Stimulated activated CD8-positive, alpha-beta memory T cell treated with anti-CD3 and anti-CD28 coated beads, Interleukin-2, amount 100 ng/mL, for 1 hour (primary cell): ENCODE results near the gene GPNMB.
"Not testable (repeated sequence)": the region's sequence is repeated elsewhere in the genome, so short reads cannot be mapped to it uniquely, and the experiment has no call there.

Experiments used
- DNase-seq, 2 donors: peaks; one replicate each; pipeline ENCODE4 v3.0.0-alpha.2; 2020; ENCODE audit warnings: low read depth in 2 of 2

GPNMB gene

GRCh38 chr7:23299770-23300300 lies 53.3 kb downstream of the GPNMB start:
- DNase-seq = no peak

- no peak for DNase-seq
These were observed 60.5 kb downstream of the GPNMB start for GRCh38 chr7:23306936-23307521.

- DNase-seq = no peak
These were observed 62.2 kb downstream of the GPNMB start for GRCh38 chr7:23308754-23309153.

GRCh38 chr7:23312141-23312540 lies 65.6 kb downstream of the GPNMB start:
- not testable (repeated sequence) for DNase-seq

GRCh38 chr7:23315366-23315765 lies 68.8 kb downstream of the GPNMB start:
- DNase-seq = no peak
